Sigmoid colon (tissue), 7 donors: ENCODE measurements around the gene COQ8A. TPM values are rescaled to one million over a fixed set of nuclear protein-coding genes. Genes with fewer than 3 reads are reported as not detected.
A peak's percentile ranks its signal among the peaks of the same experiment; 100 is the strongest.

Source experiments
- DNase-seq: peaks from one replicate; pipeline ENCODE4 v3.0.0-alpha.2; 2019
- H3K27ac ChIP-seq, 4 donors: fragments of 200-600 bp; sonication (generic); one replicate each; pipeline ENCODE4 v1.5.1; 2016 to 2019; ENCODE audit warnings: mild to moderate bottlenecking in 1 of 4
- H3K27me3 ChIP-seq, 3 donors: fragments of 200-600 bp; sonication (generic); one replicate each; pipeline ENCODE4 v1.5.1; 2019; ENCODE audit warnings: mild to moderate bottlenecking in 1 of 3
- H3K36me3 ChIP-seq, 4 donors: fragments of 200-600 bp; sonication (generic); one replicate each; pipeline ENCODE4 v1.5.1; 2016 to 2019
- H3K4me1 ChIP-seq, 4 donors: fragments of 200-600 bp; sonication (generic); one replicate each; pipeline ENCODE4 v1.5.1; 2017 to 2019
- H3K4me3 ChIP-seq, 4 donors: fragments of 200-600 bp; sonication (generic); one replicate each; pipeline ENCODE4 v1.5.1; 2017 to 2019; ENCODE audit warnings: mild to moderate bottlenecking in 2 of 4, moderate library complexity in 1 of 4
- H3K9me3 ChIP-seq, 4 donors: fragments of 200-600 bp in 3 of 4; sonication (generic) in 3 of 4; one replicate each; pipeline versions ENCODE4 v1.5.1 to v1.6.1; 2013 to 2019
- CTCF ChIP-seq, 4 experiments: fragments of 450-650 bp in 3 of 4; fragments of 200-600 bp in 1 of 4; IDR thresholded peaks; one replicate each; pipeline ENCODE4 v1.5.1; 2016 to 2019; ENCODE audit warnings: antibody characterized with exemption in 4 of 4, mild to moderate bottlenecking in 3 of 4, moderate library complexity in 2 of 4
- EP300 ChIP-seq, 4 donors: sonication (generic); formaldehyde crosslinking; IDR thresholded peaks; one replicate each; pipeline ENCODE4 v1.6.1; 2017; ENCODE audit warnings: antibody characterized with exemption in 4 of 4
- POLR2A ChIP-seq, 2 donors: fragments of 450-650 bp; IDR thresholded peaks; one replicate each; pipeline ENCODE4 v1.6.1; 2016; ENCODE audit warnings: antibody characterized with exemption in 2 of 2, mild to moderate bottlenecking in 2 of 2, moderate library complexity in 2 of 2
- POLR2AphosphoS5 ChIP-seq, 4 donors: sonication (generic); formaldehyde crosslinking; IDR thresholded peaks; one replicate each; pipeline ENCODE4 v1.6.1; 2017; ENCODE audit warnings: antibody characterized with exemption in 4 of 4
- WGBS, 2 donors: extraction: QIAGEN DNeasy Blood & Tissue Kit; methylation state at CpG; one replicate each; pipeline ENCODE4 v1.1.7; 2013; 5-methylcytosine and 5-hydroxymethylcytosine counted together
- intact Hi-C: fragments of 100-400 bp; cut with DNase I; formaldehyde crosslinking; loops from one replicate; pipeline ENCODE4 v1.15.1; 2023
- polyA plus RNA-seq, 3 donors: library from polyadenylated mRNA; stranded (reverse); fragments of 200-250 nt; gene quantifications; one replicate each; pipeline ENCODE4 v1.2.3, GENCODE V29; 2013
- total RNA-seq, 4 donors: library from RNA; depleted of rRNA; stranded (reverse); fragments of >200 nt; gene quantifications; one replicate each; pipeline ENCODE4 v1.1.0, GENCODE V29; 2016
- donor health status: healthy with polysubstance abuse.
- donor health status: Bipolar disorder and iron deficiency.
- donor health status: healthy.

The COQ8A gene
- total and polyA plus RNA-seq, 7 donors = 20.3 to 129 (median 60.2) TPM

- intact Hi-C loops = loop anchor here (10.0 kb wide), 2 partner anchors 337 to 343 kb away; partner anchors contain the start of gene CDC42BPA
- TF ChIP-seq POLR2AphosphoS5 (IDR thresholded peaks at IDR 0.05) (no peak), EP300 (IDR thresholded peaks at IDR 0.05) (no peak), POLR2A (IDR thresholded peaks at IDR 0.05) (no peak), CTCF (IDR thresholded peaks at IDR 0.05) (no peak)
- Histone ChIP-seq H3K36me3 (peaks cover 12 to 56% (median 28%) of the 10 kb centered on the region in 4 donors), H3K27ac (no peak overlapping the region), H3K9me3 (no peaks in the 10 kb centered on the region), H3K27me3 (no peaks in the 10 kb centered on the region), H3K4me1 (peaks cover 0 to 34% (median 31%) of the 10 kb centered on the region in 4 donors), H3K4me3 (no peak overlapping the region)
- 90 to 93% methylated on average over 20 of the region's 20 CpGs for WGBS, 2 donors
- no peak for DNase-seq
Observed at GRCh38 chr1:226977643-226978431, 37.7 kb downstream of the COQ8A start.

DNA sequence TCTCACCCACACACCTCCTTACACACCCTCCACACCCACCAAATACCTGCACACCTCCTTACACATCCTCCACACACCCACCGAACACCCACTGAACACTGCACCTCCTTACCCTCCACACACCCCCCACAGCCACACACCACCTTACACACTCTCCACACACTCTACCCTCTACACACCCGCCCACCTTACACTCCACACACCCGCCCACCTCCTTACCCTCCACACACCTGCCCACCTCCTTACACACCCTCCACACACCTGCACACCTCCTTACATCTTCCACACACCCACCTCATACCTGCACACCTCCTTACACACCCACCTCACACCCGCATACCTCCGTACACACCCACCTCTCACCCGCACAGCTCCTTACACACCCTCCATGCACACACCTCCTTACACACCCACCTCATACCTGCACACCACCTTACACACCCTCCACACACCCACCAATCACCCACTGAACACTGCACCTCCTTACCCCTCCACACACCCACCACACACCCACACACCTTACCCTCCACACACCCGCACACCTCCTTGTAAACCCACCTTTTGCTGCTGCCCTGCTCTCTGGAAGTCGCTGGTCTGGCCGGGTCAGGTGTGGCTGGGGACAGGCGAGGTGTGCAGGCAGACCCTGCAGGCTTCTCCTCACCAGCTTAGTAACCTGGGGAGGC lies 38.5 kb downstream of the COQ8A start:
- no peak overlapping the region for H3K27ac ChIP-seq
- peak; percentile 51 for DNase-seq
- 92 to 93% methylated on average over 5 to 10 of the region's 10 CpGs for WGBS, 2 donors
- peaks cover 0 to 27% (median 23%) of the 10 kb centered on the region in 4 donors for H3K4me1 ChIP-seq
- intact Hi-C loops = loop anchor here (10.0 kb wide), 2 partner anchors 336 to 344 kb away; partner anchors contain the start of gene CDC42BPA
- H3K27me3 ChIP-seq = no peaks in the 10 kb centered on the region
- H3K36me3 ChIP-seq = peaks cover 19 to 63% (median 35%) of the 10 kb centered on the region in 4 donors
- no peaks in the 10 kb centered on the region for H3K9me3 ChIP-seq
- TF ChIP-seq POLR2AphosphoS5 (IDR thresholded peaks at IDR 0.05) (no peak), EP300 (IDR thresholded peaks at IDR 0.05) (no peak), POLR2A (IDR thresholded peaks at IDR 0.05) (no peak), CTCF (IDR thresholded peaks at IDR 0.05) (no peak)
- no peak overlapping the region for H3K4me3 ChIP-seq

DNA sequence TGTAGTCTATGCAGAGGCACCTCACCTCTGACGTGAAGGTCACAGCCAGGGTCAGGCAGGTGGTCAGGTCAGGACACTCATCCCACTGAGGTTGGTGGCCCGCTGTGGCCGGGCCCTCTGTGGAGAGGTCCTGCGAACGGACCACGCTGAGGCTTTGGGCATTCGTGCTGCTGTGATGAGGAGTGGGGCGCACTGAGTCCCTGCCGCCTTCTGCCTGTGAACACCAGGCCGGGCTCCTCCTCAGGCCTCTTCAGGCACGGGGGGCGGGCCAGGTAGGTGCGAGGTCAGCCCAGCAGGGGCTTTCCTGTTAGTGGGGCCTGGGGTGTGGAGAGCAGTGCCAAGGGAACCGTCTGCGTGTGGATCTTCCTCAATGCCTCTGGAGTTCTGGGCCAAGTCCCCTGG lies 39.0 kb downstream of the COQ8A start:
- Histone ChIP-seq H3K4me1 (peaks cover 0 to 21% (median 18%) of the 10 kb centered on the region in 4 donors), H3K9me3 (no peaks in the 10 kb centered on the region), H3K36me3 (peaks cover 20 to 69% (median 38%) of the 10 kb centered on the region in 4 donors), H3K27ac (no peak overlapping the region), H3K27me3 (no peaks in the 10 kb centered on the region), H3K4me3 (no peak overlapping the region)
- DNase-seq = peak; percentile 59
- 90 to 94% methylated on average over 15 of the region's 15 CpGs for WGBS, 2 donors
- TF ChIP-seq EP300 (IDR thresholded peaks at IDR 0.05) = no peak
- intact Hi-C loops = loop anchor here (10.0 kb wide), 2 partner anchors 336 to 344 kb away; partner anchors contain the start of gene CDC42BPA

DNA sequence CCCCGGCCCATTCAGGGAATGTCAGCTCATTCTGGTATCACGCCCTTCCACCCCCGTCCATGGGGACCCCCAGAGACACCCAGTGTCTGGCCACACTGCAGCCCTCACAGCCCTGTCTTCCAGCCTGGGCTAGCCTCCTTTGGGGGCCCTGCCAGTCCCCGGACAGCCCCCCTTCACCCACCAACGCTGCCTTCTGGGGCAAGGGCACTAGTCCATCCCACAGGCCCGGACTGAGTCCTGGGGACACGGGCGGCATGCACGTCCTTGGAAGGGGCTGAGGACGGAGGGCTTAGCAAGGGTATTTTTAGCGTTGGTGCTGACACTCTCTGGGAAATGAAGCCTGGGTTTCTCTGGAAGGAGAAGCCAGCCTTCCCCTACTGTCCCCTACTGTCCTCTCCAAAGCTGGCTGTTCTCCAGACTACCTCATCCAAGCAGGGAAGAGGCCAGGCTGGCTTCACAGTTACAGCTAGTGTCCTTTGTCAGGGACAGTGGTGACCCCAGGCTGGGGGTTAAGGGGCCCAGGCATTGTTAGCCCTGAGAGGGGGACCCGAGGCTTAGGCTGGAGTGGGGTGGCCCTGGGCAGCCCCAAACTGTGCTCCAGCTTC lies 39.5 kb downstream of the COQ8A start:
- Histone ChIP-seq H3K36me3 (peaks cover 24 to 74% (median 41%) of the 10 kb centered on the region in 4 donors), H3K4me3 (no peak overlapping the region), H3K27ac (no peak overlapping the region), H3K4me1 (peaks cover 0 to 16% (median 13%) of the 10 kb centered on the region in 4 donors), H3K9me3 (no peaks in the 10 kb centered on the region), H3K27me3 (no peaks in the 10 kb centered on the region)
- TF ChIP-seq CTCF (IDR thresholded peaks at IDR 0.05) = no peak
- no peak for TF ChIP-seq POLR2A (IDR thresholded peaks at IDR 0.05)
- no peak for TF ChIP-seq POLR2AphosphoS5 (IDR thresholded peaks at IDR 0.05)
- 88 to 90% methylated on average over 12 of the region's 12 CpGs for WGBS, 2 donors
- intact Hi-C loops = loop anchor here (10.0 kb wide), 2 partner anchors 335 to 345 kb away; partner anchors contain the start of gene CDC42BPA
- peak; percentile 59 for DNase-seq
